Measurements from ENCODE around the gene PDCD1LG2.

- TF ChIP-seq CTCF (IDR thresholded peaks at IDR 0.05) (no peak), POLR2AphosphoS5 (IDR thresholded peaks at IDR 0.05) (no peak), POLR2A (IDR thresholded peaks at IDR 0.05) (no peak), EP300 (IDR thresholded peaks at IDR 0.05) (no peak)
These were observed 24.8 kb upstream of the PDCD1LG2 start for GRCh38 chr9:5485378-5486085.
